ENCODE data around the gene TBCB.

DNA sequence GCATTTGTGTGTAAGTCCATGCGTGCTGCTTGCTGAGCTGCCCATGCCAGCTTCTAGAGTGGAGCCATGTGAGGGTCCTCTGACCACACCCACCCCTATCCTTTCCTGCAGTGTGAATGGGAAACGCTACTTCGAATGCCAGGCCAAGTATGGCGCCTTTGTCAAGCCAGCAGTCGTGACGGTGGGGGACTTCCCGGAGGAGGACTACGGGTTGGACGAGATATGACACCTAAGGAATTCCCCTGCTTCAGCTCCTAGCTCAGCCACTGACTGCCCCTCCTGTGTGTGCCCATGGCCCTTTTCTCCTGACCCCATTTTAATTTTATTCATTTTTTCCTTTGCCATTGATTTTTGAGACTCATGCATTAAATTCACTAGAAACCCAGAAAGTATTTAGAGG is 10.3 kb downstream of the TBCB start:
- no peak for TF ChIP-seq ZFP30 (CRISPR knock-in tag; IDR thresholded peaks at IDR 0.05)
- no peak for TF ChIP-seq CSDC2 (CRISPR knock-in tag; IDR thresholded peaks at IDR 0.05)
- TF ChIP-seq, protein P1, sequence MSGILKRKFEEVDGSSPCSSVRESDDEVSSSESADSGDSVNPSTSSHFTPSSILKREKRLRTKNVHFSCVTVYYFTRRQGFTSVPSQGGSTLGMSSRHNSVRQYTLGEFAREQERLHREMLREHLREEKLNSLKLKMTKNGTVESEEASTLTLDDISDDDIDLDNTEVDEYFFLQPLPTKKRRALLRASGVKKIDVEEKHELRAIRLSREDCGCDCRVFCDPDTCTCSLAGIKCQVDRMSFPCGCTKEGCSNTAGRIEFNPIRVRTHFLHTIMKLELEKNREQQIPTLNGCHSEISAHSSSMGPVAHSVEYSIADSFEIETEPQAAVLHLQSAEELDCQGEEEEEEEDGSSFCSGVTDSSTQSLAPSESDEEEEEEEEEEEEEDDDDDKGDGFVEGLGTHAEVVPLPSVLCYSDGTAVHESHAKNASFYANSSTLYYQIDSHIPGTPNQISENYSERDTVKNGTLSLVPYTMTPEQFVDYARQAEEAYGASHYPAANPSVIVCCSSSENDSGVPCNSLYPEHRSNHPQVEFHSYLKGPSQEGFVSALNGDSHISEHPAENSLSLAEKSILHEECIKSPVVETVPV (CRISPR knock-in tag; IDR thresholded peaks at IDR 0.05), result no peak
- TF ChIP-seq ARNTL (CRISPR knock-in tag; IDR thresholded peaks at IDR 0.05; ENCODE audit: borderline replicate concordance, low read depth), result no peak
- TF ChIP-seq RARB (CRISPR knock-in tag; IDR thresholded peaks at IDR 0.05), result no peak
- TF ChIP-seq POU6F1 (CRISPR knock-in tag; IDR thresholded peaks at IDR 0.05; ENCODE audit: borderline replicate concordance, low read depth), result no peak
- TF ChIP-seq TOX (CRISPR knock-in tag; IDR thresholded peaks at IDR 0.05; ENCODE audit: borderline replicate concordance), result no peak
- TF ChIP-seq ZNF565 (CRISPR knock-in tag; conservative IDR thresholded peaks at IDR 0.05; ENCODE audit: low read depth), result no peak
